LNCAP (cell line): ENCODE results near the gene CNTLN.

Source experiments
- CTCF ChIP-seq: fragments of 450-650 bp; IDR thresholded peaks from 2 replicates; pipeline ENCODE4 v1.5.1; 2017; ENCODE audit warnings: mild to moderate bottlenecking

The CNTLN gene

GRCh38 chr9:17462869-17463464, 328.1 kb downstream of the CNTLN start:
- TF ChIP-seq CTCF = peak; percentile 79

GRCh38 chr9:17470036-17470813, 335.4 kb downstream of the CNTLN start:
- TF ChIP-seq CTCF = no peak

GRCh38 chr9:17472126-17472525, 337.3 kb downstream of the CNTLN start:
- TF ChIP-seq CTCF = no peak

- no peak for TF ChIP-seq CTCF
Measured at GRCh38 chr9:17476401-17476800, 341.6 kb downstream of the CNTLN start.

GRCh38 chr9:17477816-17478215, 343.0 kb downstream of the CNTLN start:
- no peak for TF ChIP-seq CTCF

- TF ChIP-seq CTCF = no peak
Measured at GRCh38 chr9:17480966-17481365, 346.1 kb downstream of the CNTLN start.

- no peak for TF ChIP-seq CTCF
Measured at GRCh38 chr9:17481565-17481964, 346.7 kb downstream of the CNTLN start.
